Measurements from ENCODE around the gene FIBIN. TPM values are rescaled to one million over a fixed set of nuclear protein-coding genes. Genes with fewer than 3 reads are reported as not detected.

The FIBIN gene
- total RNA-seq: not detected

GRCh38 chr11:26993965-26994457, at the start of gene FIBIN:
FIBIN (plus strand) TSS chr11:26994112; CDS start chr11:26994527, 415 bp downstream.
- DNase-seq (ENCODE audit: low spot score): no peak
- Mint-ChIP-seq H3K36me3 (no peaks in the 10 kb centered on the region), H3K4me1 (ENCODE audit: low read depth in 2 of 2) (no peaks in the 10 kb centered on the region), H3K9me3 (peaks cover 8% of the 10 kb centered on the region), H3K4me3 (no peak within 1 kb of the TSS), H3K27ac (no peak within 1 kb of the TSS), H3K27me3 (no peaks in the 10 kb centered on the region)
- ATAC-seq: no peak

DNA sequence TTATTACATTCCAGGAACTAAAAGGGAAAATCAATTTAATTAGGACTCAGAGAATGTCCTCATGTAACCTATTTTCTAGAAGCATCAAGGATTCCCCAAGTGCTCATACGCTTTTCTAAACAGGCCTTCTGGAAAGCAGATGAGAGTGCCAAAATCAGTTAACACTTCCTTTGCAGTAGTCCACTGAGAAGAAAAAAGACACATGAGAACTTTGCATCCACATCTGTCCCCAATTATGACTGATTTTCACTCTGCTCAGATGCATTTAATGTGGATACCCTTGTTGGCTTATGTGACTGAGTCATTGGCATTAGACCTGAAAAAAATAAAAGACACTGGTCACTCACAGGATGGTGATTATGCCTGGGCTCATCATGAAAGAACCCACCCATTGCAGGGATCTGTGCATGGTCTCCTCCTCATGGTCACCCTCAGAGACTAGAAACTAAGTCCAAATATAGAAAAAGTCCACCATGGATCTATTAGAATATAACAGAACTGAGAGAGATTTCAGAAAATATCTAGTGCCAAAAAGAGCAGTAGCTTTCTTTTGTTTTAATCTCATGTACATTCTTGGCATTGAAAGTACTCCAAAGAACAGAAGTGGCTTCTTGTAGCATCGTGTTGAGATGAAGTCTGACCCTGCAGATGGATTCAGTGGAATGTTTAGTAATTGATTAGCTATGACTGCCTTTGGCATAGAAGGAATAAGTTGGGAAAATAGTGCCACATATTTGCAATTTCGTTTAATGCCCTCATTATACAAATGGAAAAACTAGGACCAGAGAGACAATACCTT, 48.8 kb upstream of the FIBIN start:
- DNase-seq (ENCODE audit: low spot score): no peak
- H3K4me1 Mint-ChIP-seq (ENCODE audit: low read depth in 2 of 2): no peaks in the 10 kb centered on the region
- no peak for ATAC-seq
- no peak overlapping the region for H3K27ac Mint-ChIP-seq
- peaks cover 5% of the 10 kb centered on the region for H3K36me3 Mint-ChIP-seq
- H3K4me3 Mint-ChIP-seq: no peak overlapping the region
- peaks cover 14% of the 10 kb centered on the region for H3K9me3 Mint-ChIP-seq
- H3K27me3 Mint-ChIP-seq: no peaks in the 10 kb centered on the region

GRCh38 chr11:26946257-26946716, 47.6 kb upstream of the FIBIN start:
- H3K9me3 Mint-ChIP-seq: peaks cover 11% of the 10 kb centered on the region
- ATAC-seq (no peak), DNase-seq (ENCODE audit: low spot score) (no peak)
- H3K27me3 Mint-ChIP-seq: no peaks in the 10 kb centered on the region
- peaks cover 5% of the 10 kb centered on the region for H3K36me3 Mint-ChIP-seq
- no peak overlapping the region for H3K27ac Mint-ChIP-seq
- no peaks in the 10 kb centered on the region for H3K4me1 Mint-ChIP-seq (ENCODE audit: low read depth in 2 of 2)
- no peak overlapping the region for H3K4me3 Mint-ChIP-seq

- Mint-ChIP-seq H3K27ac (no peak overlapping the region), H3K27me3 (no peaks in the 10 kb centered on the region), H3K4me3 (no peak overlapping the region), H3K9me3 (peaks cover 6% of the 10 kb centered on the region), H3K36me3 (peaks cover 5% of the 10 kb centered on the region), H3K4me1 (ENCODE audit: low read depth in 2 of 2) (no peaks in the 10 kb centered on the region)
- no peak for DNase-seq (ENCODE audit: low spot score)
- ATAC-seq: no peak
Measured at GRCh38 chr11:26947379-26947844, 46.5 kb upstream of the FIBIN start.

DNA sequence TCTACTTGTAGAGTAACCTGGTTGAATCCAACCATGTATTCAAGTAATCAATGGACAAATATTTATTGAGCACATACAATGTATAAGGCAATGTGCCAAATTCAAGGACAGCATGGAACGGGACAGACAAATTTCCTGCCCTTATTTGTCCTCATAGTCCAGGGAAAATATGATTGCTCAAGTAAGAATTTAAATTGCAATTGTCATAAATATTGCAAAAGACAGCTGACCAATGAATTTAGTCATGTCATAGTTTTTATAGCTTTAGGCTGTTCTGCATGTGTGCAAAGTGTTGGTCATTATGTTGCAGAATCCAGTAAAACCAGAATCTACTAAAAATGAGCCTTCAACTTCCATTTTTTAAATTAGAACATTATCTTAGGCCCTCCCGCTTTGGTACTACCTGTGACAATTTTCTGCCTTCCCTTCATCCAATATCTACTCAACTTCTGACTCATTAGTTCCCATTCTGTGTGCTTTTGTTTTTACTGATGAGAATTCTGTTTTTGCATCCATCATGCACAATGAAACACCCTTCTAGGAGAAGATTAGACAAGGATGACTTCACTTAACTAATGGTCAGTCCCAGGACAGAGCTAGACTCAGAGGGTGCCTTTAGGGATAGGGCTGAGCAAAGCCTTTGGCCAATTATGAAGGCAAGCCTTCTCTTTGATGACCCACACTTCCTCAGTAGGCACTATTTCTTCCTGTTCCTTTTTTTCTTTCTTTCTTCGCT, 45.8 kb upstream of the FIBIN start:
- no peak overlapping the region for H3K4me3 Mint-ChIP-seq
- H3K9me3 Mint-ChIP-seq: peaks cover 6% of the 10 kb centered on the region
- H3K36me3 Mint-ChIP-seq: peaks cover 5% of the 10 kb centered on the region
- no peak for ATAC-seq
- no peak overlapping the region for H3K27ac Mint-ChIP-seq
- H3K4me1 Mint-ChIP-seq (ENCODE audit: low read depth in 2 of 2): no peaks in the 10 kb centered on the region
- H3K27me3 Mint-ChIP-seq: no peaks in the 10 kb centered on the region
- DNase-seq (ENCODE audit: low spot score): no peak

- H3K4me1 Mint-ChIP-seq (ENCODE audit: low read depth in 2 of 2): no peaks in the 10 kb centered on the region
- H3K4me3 Mint-ChIP-seq: no peak overlapping the region
Measured at GRCh38 chr11:26948881-26949280, 45.0 kb upstream of the FIBIN start.

GRCh38 chr11:26949846-26950245, 44.1 kb upstream of the FIBIN start:
- Mint-ChIP-seq H3K27ac (no peak overlapping the region), H3K4me1 (ENCODE audit: low read depth in 2 of 2) (no peaks in the 10 kb centered on the region), H3K27me3 (no peaks in the 10 kb centered on the region), H3K36me3 (peaks cover 5% of the 10 kb centered on the region), H3K9me3 (peaks cover 9% of the 10 kb centered on the region), H3K4me3 (no peak overlapping the region)
- ATAC-seq: no peak
- DNase-seq (ENCODE audit: low spot score): no peak

More at GRCh38 chr11:26948881-26949280, 45.0 kb upstream of the FIBIN start:
- Mint-ChIP-seq H3K9me3 (peaks cover 6% of the 10 kb centered on the region), H3K27ac (no peak overlapping the region), H3K27me3 (no peaks in the 10 kb centered on the region), H3K36me3 (peaks cover 5% of the 10 kb centered on the region)
- no peak for ATAC-seq
- no peak for DNase-seq (ENCODE audit: low spot score)

GRCh38 chr11:26950260-26950719, 43.6 kb upstream of the FIBIN start:
- Mint-ChIP-seq H3K9me3 (peaks cover 9% of the 10 kb centered on the region), H3K4me3 (no peak overlapping the region), H3K27me3 (no peaks in the 10 kb centered on the region), H3K36me3 (peaks cover 5% of the 10 kb centered on the region), H3K4me1 (ENCODE audit: low read depth in 2 of 2) (no peaks in the 10 kb centered on the region), H3K27ac (no peak overlapping the region)
- no peak for DNase-seq (ENCODE audit: low spot score)
- ATAC-seq: no peak

GRCh38 chr11:26951809-26952515, 42.0 kb upstream of the FIBIN start:
- no peak overlapping the region for H3K27ac Mint-ChIP-seq
- H3K9me3 Mint-ChIP-seq: peaks cover 9% of the 10 kb centered on the region
- H3K4me3 Mint-ChIP-seq: no peak overlapping the region
- ATAC-seq (no peak), DNase-seq (ENCODE audit: low spot score) (no peak)
- H3K4me1 Mint-ChIP-seq (ENCODE audit: low read depth in 2 of 2): no peaks in the 10 kb centered on the region
- H3K36me3 Mint-ChIP-seq: peaks cover 5% of the 10 kb centered on the region
- H3K27me3 Mint-ChIP-seq: no peaks in the 10 kb centered on the region

DNA sequence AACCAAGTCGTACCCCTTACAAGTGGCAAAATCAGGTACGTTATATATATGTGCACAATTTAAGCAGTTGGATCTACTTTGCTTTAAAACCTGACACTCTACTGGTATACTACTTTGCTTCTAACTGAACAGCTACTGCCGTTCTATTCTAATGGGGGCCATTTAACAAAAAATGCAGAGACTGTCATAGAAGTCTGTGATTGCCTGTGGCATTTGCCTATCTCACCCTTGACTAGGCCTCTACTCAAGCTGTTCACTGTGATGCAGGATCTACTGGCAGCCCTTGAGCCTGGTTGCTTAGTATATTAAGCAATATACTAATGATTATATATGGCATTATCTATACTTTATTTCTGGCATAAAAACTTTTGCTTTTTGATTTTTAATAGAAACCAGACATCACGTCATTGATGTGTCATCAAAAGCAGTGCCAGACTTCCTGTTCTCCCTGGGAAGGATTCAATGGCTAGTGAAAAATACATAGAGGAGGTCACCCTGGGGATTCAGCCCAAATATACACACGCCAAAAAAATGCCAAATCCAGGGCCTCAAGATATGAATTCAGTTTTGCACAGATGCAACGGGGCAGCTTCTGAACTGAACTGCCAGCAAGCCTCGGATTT, 40.0 kb upstream of the FIBIN start:
- H3K27me3 Mint-ChIP-seq: no peaks in the 10 kb centered on the region
- no peak overlapping the region for H3K4me3 Mint-ChIP-seq
- H3K9me3 Mint-ChIP-seq: peaks cover 2% of the 10 kb centered on the region
- no peak overlapping the region for H3K27ac Mint-ChIP-seq
- DNase-seq (ENCODE audit: low spot score) (no peak), ATAC-seq (no peak)
- peaks cover 5% of the 10 kb centered on the region for H3K36me3 Mint-ChIP-seq
- no peaks in the 10 kb centered on the region for H3K4me1 Mint-ChIP-seq (ENCODE audit: low read depth in 2 of 2)

DNA sequence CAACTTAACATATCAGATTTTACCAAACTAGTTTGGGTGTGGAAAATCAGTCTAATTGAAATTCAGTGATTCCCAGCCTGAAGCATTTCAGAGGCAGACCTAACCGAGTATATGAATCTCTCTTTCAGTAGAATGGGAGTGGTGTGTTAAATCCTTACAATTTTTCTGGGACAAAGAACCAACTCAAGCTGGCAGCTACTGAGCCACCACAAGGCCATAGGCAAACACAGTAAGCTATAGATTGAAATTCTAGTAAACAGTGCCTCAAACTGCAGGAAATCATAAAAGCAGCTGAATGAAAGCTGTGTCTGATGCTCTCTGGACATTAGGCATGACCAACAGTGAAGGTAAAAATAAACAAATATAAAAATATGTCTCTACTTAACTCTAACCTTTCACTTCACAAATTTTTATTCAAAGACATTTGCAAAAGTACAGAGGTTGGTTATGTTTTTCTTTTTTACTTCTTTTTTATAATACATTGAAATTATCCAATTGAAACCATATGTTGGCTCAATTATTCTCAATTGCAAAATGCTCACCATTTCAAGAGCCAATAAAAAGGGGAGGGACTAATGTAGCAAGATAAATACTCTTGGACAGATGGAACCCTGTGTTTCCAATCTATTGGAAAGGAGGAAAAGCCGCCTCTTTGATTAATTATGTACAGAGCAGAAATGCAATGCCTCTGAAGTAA, 35.8 kb upstream of the FIBIN start:
- ATAC-seq (no peak), DNase-seq (ENCODE audit: low spot score) (no peak)
- Mint-ChIP-seq H3K27ac (no peak overlapping the region), H3K36me3 (no peaks in the 10 kb centered on the region), H3K9me3 (peaks cover 9% of the 10 kb centered on the region), H3K4me1 (ENCODE audit: low read depth in 2 of 2) (no peaks in the 10 kb centered on the region), H3K4me3 (no peak overlapping the region), H3K27me3 (no peaks in the 10 kb centered on the region)

DNA sequence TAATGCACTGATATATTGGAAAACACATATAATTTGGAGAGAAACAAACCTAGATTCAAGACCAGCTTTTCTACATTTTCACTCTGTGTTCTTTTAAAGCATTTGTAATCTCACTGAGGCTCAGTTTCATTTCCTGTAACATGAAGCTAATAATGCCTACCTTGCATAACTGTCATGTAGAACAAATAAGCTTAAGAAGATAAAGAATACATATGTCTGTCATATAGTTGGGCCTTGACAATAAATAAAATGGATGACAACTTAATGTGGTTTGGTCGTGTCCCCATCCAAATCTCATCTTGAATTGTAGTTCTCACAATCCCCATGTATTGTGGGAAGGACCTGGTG, 35.2 kb upstream of the FIBIN start:
- Mint-ChIP-seq H3K4me1 (ENCODE audit: low read depth in 2 of 2) (no peaks in the 10 kb centered on the region), H3K36me3 (no peaks in the 10 kb centered on the region), H3K27ac (no peak overlapping the region), H3K4me3 (no peak overlapping the region), H3K27me3 (no peaks in the 10 kb centered on the region), H3K9me3 (peaks cover 9% of the 10 kb centered on the region)
- DNase-seq (ENCODE audit: low spot score) (no peak), ATAC-seq (no peak)

GRCh38 chr11:26960281-26960680, 33.6 kb upstream of the FIBIN start:
- Mint-ChIP-seq H3K27me3 (no peaks in the 10 kb centered on the region), H3K4me3 (no peak overlapping the region), H3K27ac (no peak overlapping the region)

More at GRCh38 chr11:26960281-26960680, 33.6 kb upstream of the FIBIN start:
- Mint-ChIP-seq H3K36me3 (no peaks in the 10 kb centered on the region), H3K4me1 (ENCODE audit: low read depth in 2 of 2) (no peaks in the 10 kb centered on the region), H3K9me3 (peaks cover 9% of the 10 kb centered on the region)
- DNase-seq (ENCODE audit: low spot score) (no peak), ATAC-seq (no peak)

Measured in natural killer cell treated with Interleukin-12 subunit alpha and Interleukin-12 subunit beta and Interleukin-15 and Interleukin-18, amount 100 ng/mL, for 72 hours (primary cell).